HepG2 (cell line): Measurements from ENCODE around the gene ANK3. TPM values are rescaled to one million over a fixed set of nuclear protein-coding genes. Genes with fewer than 3 reads are reported as not detected.

Experiments
- ATAC-seq: fragments of 200-7000 bp; cut with Tn5 transposase; 3 replicates; pipeline ENCODE4 v1.9.1; 2020; ENCODE audit warnings: mild to moderate bottlenecking, moderate library complexity
- BruUV-seq: library from RNA; stranded (reverse); fragments of 400-500 nt; replicated peaks from 2 replicates; lab custom pipeline; 2021; lab: Mats Ljungman, UMichigan
- CTCF ChIA-PET: fragments of 300-600 bp; formaldehyde crosslinking; extraction: SDS; loops from one replicate; lab custom pipeline; 2021; ENCODE audit warnings: low total read pairs, inconsistent platforms, low intra/inter-chr PET ratio; lab: Yijun Ruan, JAX
- POLR2A ChIA-PET: fragments of 350-600 bp; sonication (Branson Sonifier 250); formaldehyde crosslinking; loops from one replicate; lab custom pipeline; 2020; ENCODE audit warnings: antibody characterized with exemption, inconsistent platforms; lab: Yijun Ruan, JAX
- DNase-seq: peaks from one replicate; pipeline ENCODE4 v3.0.0-alpha.2; 2015; ENCODE audit warnings: low spot score
- FAIRE-seq: peaks from 3 replicates; lab custom pipeline; 2011; peaks lifted over from hg19 to GRCh38; lab: Jason Lieb, UNC
- H2AFZ ChIP-seq: one replicate; pipeline ENCODE4 v1.6.1; 2011; ENCODE audit warnings: low read length, inconsistent platforms
- H3K27ac ChIP-seq: fragments of 300-600 bp; 3 replicates; pipeline ENCODE4 v1.8.0; 2011; ENCODE audit warnings: mixed run types, mild to moderate bottlenecking, mixed read lengths, low read length, inconsistent platforms; ENCODE audit not compliant: insufficient read depth; ENCODE audit errors: extremely low read length
- H3K27me3 ChIP-seq, 2 experiments: fragments of 200-600 bp in 1 of 2; 2 replicates in 1 of 2; 3 replicates in 1 of 2; pipeline versions ENCODE4 v1.6.0 to v1.8.0; 2011; ENCODE audit warnings: low read length in 2 of 2, mild to moderate bottlenecking in 2 of 2, moderate library complexity in 2 of 2, inconsistent platforms in 1 of 2; ENCODE audit not compliant: insufficient read depth in 2 of 2, control insufficient read depth in 1 of 2
- H3K36me3 ChIP-seq, 2 experiments: fragments of 200-600 bp in 1 of 2; replicated peaks in 1 of 2; 2 replicates in 1 of 2; 3 replicates in 1 of 2; pipeline versions ENCODE4 v1.5.1 to v1.8.0; 2011; ENCODE audit warnings: low read length in 2 of 2, inconsistent platforms in 1 of 2; ENCODE audit not compliant: insufficient read depth in 2 of 2, control insufficient read depth in 1 of 2
- H3K4me1 ChIP-seq: 2 replicates; pipeline ENCODE4 v1.5.1; 2012; ENCODE audit warnings: low read length, inconsistent platforms; ENCODE audit not compliant: insufficient read depth
- H3K4me2 ChIP-seq: 2 replicates; pipeline ENCODE4 v1.6.0; 2011; ENCODE audit warnings: low read depth, low read length, inconsistent platforms
- H3K4me3 ChIP-seq, 3 experiments: fragments of 200-600 bp in 1 of 3; sonication (generic), shearing (Covaris generic) in 1 of 3; replicated peaks in 1 of 3; 2 replicates each; pipeline ENCODE4 v1.5.1; 2011 to 2016; ENCODE audit warnings: low read length in 3 of 3, inconsistent platforms in 2 of 3, low read depth in 2 of 3, mild to moderate bottlenecking in 2 of 3, control low read depth in 1 of 3, mixed read lengths in 1 of 3; ENCODE audit not compliant: insufficient read depth in 1 of 3
- H3K79me2 ChIP-seq: one replicate; pipeline ENCODE4 v1.6.1; 2011; ENCODE audit warnings: low read length, inconsistent platforms; ENCODE audit not compliant: insufficient read depth
- H3K9ac ChIP-seq: 2 replicates; pipeline ENCODE4 v1.6.0; 2011; ENCODE audit warnings: mild to moderate bottlenecking, low read depth, low read length, inconsistent platforms; ENCODE audit not compliant: insufficient read depth
- H3K9me3 ChIP-seq: 2 replicates; pipeline ENCODE4 v1.5.1; 2012; ENCODE audit warnings: mild to moderate bottlenecking, low read length
- H4K20me1 ChIP-seq: 2 replicates; pipeline ENCODE4 v1.6.0; 2011; ENCODE audit warnings: inconsistent platforms, mild to moderate bottlenecking, low read length, moderate library complexity; ENCODE audit not compliant: insufficient read depth
- HMG20A ChIP-seq: IDR thresholded peaks from 2 replicates; pipeline ENCODE4 v1.6.1; 2016; ENCODE audit warnings: borderline replicate concordance
- HNRNPK ChIP-seq: fragments of 200-400 bp; formaldehyde crosslinking; IDR thresholded peaks from 2 replicates; pipeline ENCODE4 v1.6.1; 2018; ENCODE audit warnings: low read length, low read depth, moderate library complexity, mild to moderate bottlenecking; ENCODE audit not compliant: poor library complexity, severe bottlenecking
- HOXD1 ChIP-seq: sonication (generic); formaldehyde crosslinking; IDR thresholded peaks from 2 replicates; pipeline ENCODE4 v1.5.0; 2020; ENCODE audit warnings: missing genetic modification reagents
- PCBP1 ChIP-seq: fragments of 200-400 bp; formaldehyde crosslinking; IDR thresholded peaks from 2 replicates; pipeline ENCODE4 v1.6.1; 2017; ENCODE audit warnings: mild to moderate bottlenecking, low read depth, low read length, borderline replicate concordance
- POLR2A ChIP-seq, 2 experiments: IDR thresholded peaks; 2 replicates each; pipeline ENCODE4 v1.6.1; 2011; ENCODE audit warnings: low read depth in 2 of 2, low read length in 2 of 2, mild to moderate bottlenecking in 1 of 2, moderate library complexity in 1 of 2; ENCODE audit not compliant: insufficient read depth in 1 of 2
- RBM39 ChIP-seq: fragments of 200-400 bp; formaldehyde crosslinking; IDR thresholded peaks from one replicate; pipeline ENCODE4 v1.6.1; 2018; ENCODE audit warnings: antibody characterized with exemption, mild to moderate bottlenecking, low read depth, low read length; ENCODE audit not compliant: poor library complexity, severe bottlenecking
- SMYD3 ChIP-seq: sonication (generic); formaldehyde crosslinking; IDR thresholded peaks from 2 replicates; pipeline ENCODE4 v1.8.1; 2023; ENCODE audit warnings: mild to moderate bottlenecking, missing genetic modification reagents
- SP2 ChIP-seq: sonication (generic); formaldehyde crosslinking; IDR thresholded peaks from 2 replicates; pipeline ENCODE4 v1.5.1; 2020; ENCODE audit warnings: mild to moderate bottlenecking, missing genetic modification reagents
- SUZ12 ChIP-seq: fragments of 150-350 bp; IDR thresholded peaks from 2 replicates; pipeline ENCODE4 v1.6.1; 2014; ENCODE audit warnings: low read depth, low read length
- YEATS4 ChIP-seq: sonication (generic); formaldehyde crosslinking; IDR thresholded peaks from 2 replicates; pipeline ENCODE4 v1.4.0; 2020; ENCODE audit warnings: missing genetic modification reagents, borderline replicate concordance
- ZFP41 ChIP-seq: sonication (generic); formaldehyde crosslinking; IDR thresholded peaks from 2 replicates; pipeline ENCODE4 v1.4.0; 2020; ENCODE audit warnings: mild to moderate bottlenecking, missing genetic modification reagents, borderline replicate concordance
- ZMAT3 ChIP-seq: sonication (generic); formaldehyde crosslinking; conservative IDR thresholded peaks from 2 replicates; pipeline ENCODE4 v1.7.0; 2021; ENCODE audit warnings: missing genetic modification reagents
- ZNF225 ChIP-seq: sonication (generic); formaldehyde crosslinking; IDR thresholded peaks from 2 replicates; pipeline ENCODE4 v1.4.0; 2020; ENCODE audit warnings: mild to moderate bottlenecking, missing genetic modification reagents
- ZNF274 ChIP-seq: sonication (generic); formaldehyde crosslinking; IDR thresholded peaks from 2 replicates; pipeline ENCODE4 v1.5.1; 2020; ENCODE audit warnings: mild to moderate bottlenecking, missing genetic modification reagents
- ZNF44 ChIP-seq: sonication (generic); formaldehyde crosslinking; IDR thresholded peaks from 2 replicates; pipeline ENCODE4 v1.5.1; 2020; ENCODE audit warnings: mild to moderate bottlenecking, missing genetic modification reagents
- ZNF672 ChIP-seq: sonication (generic); formaldehyde crosslinking; IDR thresholded peaks from 2 replicates; pipeline ENCODE4 v1.8.1; 2022; ENCODE audit warnings: missing genetic modification reagents
- ZNF713 ChIP-seq: sonication (generic); formaldehyde crosslinking; IDR thresholded peaks from 2 replicates; pipeline ENCODE4 v1.4.0; 2020; ENCODE audit warnings: mild to moderate bottlenecking, missing genetic modification reagents
- WGBS: methylation state at CpG from one replicate; pipeline ENCODE4 v1.1.6; 2017; ENCODE audit warnings: low lambda C conversion rate; 5-methylcytosine and 5-hydroxymethylcytosine counted together
- in situ Hi-C: cut with HindIII; loops from 2 replicates; pipeline ENCODE4 v1.10.0; 2017; ENCODE audit warnings: low pct_unique_long_range_greater_than_20kb; ENCODE audit not compliant: extremely low pct_ligation_motif_present
- intact Hi-C: fragments of 100-400 bp; cut with micrococcal nuclease; formaldehyde crosslinking; loops from one replicate; pipeline ENCODE4 v1.10.0; 2022; ENCODE audit not compliant: unreplicated experiment
- polyA plus RNA-seq, 8 experiments: library from polyadenylated mRNA; depleted of rRNA in 3 of 8; stranded (reverse) in 7 of 8; unstranded in 1 of 8; fragments of >200 nt; fragmentation: Illumina TruSeq in 4 of 8; extraction: Trizol in 4 of 8; gene quantifications; 2 replicates each; pipeline versions ENCODE4 v1.2.1 to v1.2.3, GENCODE V29; 2011 to 2016; ENCODE audit warnings: low read depth in 4 of 8, missing spikeins in 1 of 8, mixed read lengths in 1 of 8; ENCODE audit not compliant: insufficient read depth in 1 of 8
- total RNA-seq, 5 experiments: library from RNA; depleted of rRNA; stranded (reverse); fragments of >200 nt; fragmentation: Illumina TruSeq; extraction: Trizol; gene quantifications; 2 replicates each; pipeline ENCODE4 v1.2.3, GENCODE V29; 2016; ENCODE audit warnings: low read depth in 1 of 5
- TF ChIP-seq, protein P1 (sequence below): sonication (generic); formaldehyde crosslinking; IDR thresholded peaks from 2 replicates; pipeline ENCODE4 v1.8.0; 2022; ENCODE audit warnings: low read depth, missing genetic modification reagents
- TF ChIP-seq, protein P2 (sequence below): sonication (generic); formaldehyde crosslinking; IDR thresholded peaks from 2 replicates; pipeline ENCODE4 v1.5.0; 2020; ENCODE audit warnings: missing genetic modification reagents

The ANK3 gene
- total and polyA plus RNA-seq, 2 of the 13 experiments (the other 11 are each of a cell fraction or from before 2014, with no cell fraction given) = not detected

DNA sequence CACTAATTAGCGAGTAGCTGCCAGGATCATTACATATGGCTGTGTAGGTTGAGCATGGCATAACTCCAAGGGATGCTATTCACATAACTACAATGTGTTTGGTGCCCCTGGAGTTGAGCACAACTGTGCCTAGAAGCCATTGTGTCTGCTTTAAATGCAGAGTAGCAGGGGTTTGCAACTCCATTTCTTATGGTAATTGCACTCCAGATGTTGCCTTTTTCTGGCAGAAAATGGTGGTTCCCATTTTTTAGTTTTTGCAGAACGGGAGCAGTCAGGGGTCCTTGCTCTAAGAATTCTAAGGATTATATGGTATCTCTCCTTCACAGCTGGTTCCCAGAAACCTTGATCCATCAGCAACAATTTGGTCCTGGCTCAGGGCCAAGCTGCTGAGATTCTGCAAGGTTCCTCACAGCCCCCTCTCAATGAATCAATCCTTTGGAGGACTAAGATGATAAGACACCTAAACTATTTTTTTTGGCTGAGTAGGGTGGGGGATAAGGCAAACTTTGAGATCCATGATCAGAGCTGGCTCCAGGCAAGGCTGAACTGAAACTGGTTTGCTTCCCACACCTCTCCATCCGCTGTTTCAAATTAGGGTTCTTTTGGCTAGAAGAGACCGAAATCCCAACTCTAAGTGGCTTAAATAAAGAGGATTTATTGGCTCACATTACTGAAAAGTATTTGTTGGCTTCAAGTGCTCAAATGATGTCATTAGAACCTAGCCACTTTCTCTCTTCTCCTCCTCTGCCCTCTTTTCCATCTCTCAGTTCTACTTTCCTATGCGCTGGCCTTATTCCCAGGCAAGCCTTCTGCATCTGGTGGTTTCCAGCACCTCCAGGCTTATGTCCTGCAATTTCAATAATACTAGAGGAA lies 385.8 kb downstream of the ANK3 start:
- Histone ChIP-seq H3K36me3 (no peaks in the 10 kb centered on the region), H4K20me1 (no peaks in the 10 kb centered on the region), H2AFZ (no peak overlapping the region), H3K27me3 (no peaks in the 10 kb centered on the region; a peak in 1 of 5 replicates), H3K9me3 (no peaks in the 10 kb centered on the region), H3K9ac (no peak overlapping the region), H3K4me1 (no peaks in the 10 kb centered on the region), H3K79me2 (no peaks in the 10 kb centered on the region), H3K27ac (no peak overlapping the region), H3K4me3 (no peak overlapping the region), H3K4me2 (no peak overlapping the region)
- TF ChIP-seq ZMAT3 (CRISPR knock-in tag) (no peak), HMG20A (CRISPR knock-in tag) (no peak), HNRNPK (no peak), ZFP41 (CRISPR knock-in tag) (no peak), SUZ12 (no peak), YEATS4 (no peak), ZNF672 (CRISPR knock-in tag) (no peak), ZNF713 (no peak), RBM39 (no peak), ZNF225 (CRISPR knock-in tag) (no peak), PCBP1 (no peak), SP2 (no peak), POLR2A (IDR thresholded peaks at IDR 0.05; ENCODE audit: insufficient read depth in 1 of 2, low read depth in 2 of 2, low read length in 2 of 2) (no peak), HOXD1 (no peak), ZNF274 (CRISPR knock-in tag) (no peak), ZNF44 (no peak), SMYD3 (CRISPR knock-in tag) (no peak)
- TF ChIP-seq, protein P1, sequence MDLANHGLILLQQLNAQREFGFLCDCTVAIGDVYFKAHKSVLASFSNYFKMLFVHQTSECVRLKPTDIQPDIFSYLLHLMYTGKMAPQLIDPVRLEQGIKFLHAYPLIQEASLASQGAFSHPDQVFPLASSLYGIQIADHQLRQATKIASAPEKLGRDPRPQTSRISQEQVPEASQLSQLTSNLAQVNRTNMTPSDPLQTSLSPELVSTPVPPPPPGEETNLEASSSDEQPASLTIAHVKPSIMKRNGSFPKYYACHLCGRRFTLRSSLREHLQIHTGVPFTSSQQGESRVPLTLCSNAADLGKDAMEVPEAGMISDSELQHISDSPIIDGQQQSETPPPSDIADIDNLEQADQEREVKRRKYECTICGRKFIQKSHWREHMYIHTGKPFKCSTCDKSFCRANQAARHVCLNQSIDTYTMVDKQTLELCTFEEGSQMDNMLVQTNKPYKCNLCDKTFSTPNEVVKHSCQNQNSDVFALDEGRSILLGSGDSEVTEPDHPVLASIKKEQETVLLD = no peak
- TF ChIP-seq, protein P2, sequence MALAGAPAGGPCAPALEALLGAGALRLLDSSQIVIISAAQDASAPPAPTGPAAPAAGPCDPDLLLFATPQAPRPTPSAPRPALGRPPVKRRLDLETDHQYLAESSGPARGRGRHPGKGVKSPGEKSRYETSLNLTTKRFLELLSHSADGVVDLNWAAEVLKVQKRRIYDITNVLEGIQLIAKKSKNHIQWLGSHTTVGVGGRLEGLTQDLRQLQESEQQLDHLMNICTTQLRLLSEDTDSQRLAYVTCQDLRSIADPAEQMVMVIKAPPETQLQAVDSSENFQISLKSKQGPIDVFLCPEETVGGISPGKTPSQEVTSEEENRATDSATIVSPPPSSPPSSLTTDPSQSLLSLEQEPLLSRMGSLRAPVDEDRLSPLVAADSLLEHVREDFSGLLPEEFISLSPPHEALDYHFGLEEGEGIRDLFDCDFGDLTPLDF (CRISPR knock-in tag) = no peak
- ChIA-PET POLR2A (no interaction called here), CTCF (no interaction called here)
- DNase-seq = no peak
- WGBS = 38% methylated on average over 5 of the region's 5 CpGs
- no peak for ATAC-seq
- intact Hi-C loops = no loop called here
- no peak for FAIRE-seq
- BruUV-seq = no TSS peak
- in situ Hi-C loops = no loop called here
